Body of pancreas (tissue), 4 donors: Measurements from ENCODE around the gene ATP13A2. TPM values are rescaled to one million over a fixed set of nuclear protein-coding genes. Genes with fewer than 3 reads are reported as not detected.
"Not testable (repeated sequence)": the region's sequence is repeated elsewhere in the genome, so short reads cannot be mapped to it uniquely, and the experiment has no call there.

Source experiments
- ATAC-seq: fragments of 150-250 bp; one replicate; pipeline ENCODE4 v1.9.1; 2016
- DNase-seq, 4 donors: peaks; one replicate each; pipeline ENCODE4 v3.0.0-alpha.2; 2019
- H3K27ac ChIP-seq, 4 donors: fragments of 200-600 bp; sonication (generic); 1 replicate in 3 of 4; 2 replicates in 1 of 4; pipeline versions ENCODE4 v1.5.1 to v1.6.1; 2016 to 2019; ENCODE audit warnings: mild to moderate bottlenecking in 1 of 4, mixed read lengths in 1 of 4, moderate library complexity in 1 of 4
- H3K27me3 ChIP-seq, 2 donors: fragments of 200-600 bp; sonication (generic); one replicate each; pipeline ENCODE4 v1.6.0; 2016; ENCODE audit warnings: mild to moderate bottlenecking in 1 of 2
- H3K36me3 ChIP-seq, 2 donors: fragments of 200-600 bp; sonication (generic); replicated peaks in 1 of 2; 2 replicates each; pipeline ENCODE4 v1.5.1; 2016; ENCODE audit warnings: low read depth in 2 of 2; ENCODE audit not compliant: insufficient read depth in 1 of 2
- H3K4me1 ChIP-seq: fragments of 200-600 bp; sonication (generic); one replicate; pipeline ENCODE4 v1.6.0; 2016
- H3K4me3 ChIP-seq, 2 donors: fragments of 200-600 bp; sonication (generic); 1 replicate in 1 of 2; 2 replicates in 1 of 2; pipeline ENCODE4 v1.5.1; 2016 to 2019
- H3K9me3 ChIP-seq, 3 donors: fragments of 200-600 bp; sonication (generic); 1 replicate in 2 of 3; 2 replicates in 1 of 3; pipeline ENCODE4 v1.5.1; 2016
- CTCF ChIP-seq, 7 experiments: fragments of 450-650 bp in 4 of 7; fragments of 200-600 bp in 3 of 7; sonication (generic) in 3 of 7; IDR thresholded peaks; one replicate each; pipeline ENCODE4 v1.5.1; 2016 to 2019; ENCODE audit warnings: antibody characterized with exemption in 7 of 7
- POLR2A ChIP-seq, 3 donors: fragments of 450-650 bp; IDR thresholded peaks; one replicate each; pipeline ENCODE4 v1.6.1; 2016; ENCODE audit warnings: antibody characterized with exemption in 3 of 3, mild to moderate bottlenecking in 2 of 3
- WGBS, 2 donors: methylation state at CpG; one replicate each; pipeline ENCODE4 v1.1.5; 2017; 5-methylcytosine and 5-hydroxymethylcytosine counted together
- intact Hi-C: fragments of 100-400 bp; cut with DNase I; formaldehyde crosslinking; loops from one replicate; pipeline ENCODE4 v1.15.1; 2023
- total RNA-seq, 2 donors: library from RNA; depleted of rRNA; stranded (reverse); fragments of >200 nt; gene quantifications; one replicate each; pipeline ENCODE4 v1.1.0, GENCODE V29; 2016

ATP13A2 gene
- total RNA-seq, 2 donors from 2014 or later, result 56.8 to 61.0 TPM

DNA sequence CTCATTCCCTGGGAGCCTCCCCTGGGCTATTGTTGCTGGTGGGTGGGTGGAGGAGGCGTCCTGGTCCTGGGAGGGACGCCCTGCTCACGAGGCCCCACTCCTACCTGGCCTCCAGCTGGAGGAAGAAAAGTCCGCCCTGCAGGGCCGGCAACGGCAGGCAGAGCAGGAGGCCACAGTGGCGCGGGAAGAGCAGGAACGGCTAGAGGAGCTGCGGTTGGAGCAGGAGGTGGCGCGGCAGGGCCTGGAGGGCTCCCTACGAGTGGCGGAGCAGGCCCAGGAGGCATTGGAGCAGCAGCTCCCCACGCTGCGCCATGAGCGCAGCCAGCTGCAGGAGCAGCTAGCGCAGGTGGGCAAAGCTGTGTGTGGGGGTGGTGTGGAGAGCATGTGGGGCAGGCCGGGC, 65.1 kb downstream of the ATP13A2 start:
- Histone ChIP-seq H3K27ac (no peak overlapping the region), H3K36me3 (peaks cover 0 to 3% of the 10 kb centered on the region in 2 donors), H3K9me3 (no peaks in the 10 kb centered on the region), H3K4me1 (peaks cover 20% of the 10 kb centered on the region), H3K27me3 (no peaks in the 10 kb centered on the region), H3K4me3 (no peak overlapping the region)
- intact Hi-C loops, result loop anchor here (5.0 kb wide), 1 partner anchor 324 kb away; no protein-coding TSS in a partner anchor
- ATAC-seq (no peak), DNase-seq (no peak)
- TF ChIP-seq CTCF (IDR thresholded peaks at IDR 0.05), result no peak
- TF ChIP-seq POLR2A (IDR thresholded peaks at IDR 0.05), result no peak
- WGBS, 2 donors, result 90 to 92% methylated on average over 19 of the region's 19 CpGs

DNA sequence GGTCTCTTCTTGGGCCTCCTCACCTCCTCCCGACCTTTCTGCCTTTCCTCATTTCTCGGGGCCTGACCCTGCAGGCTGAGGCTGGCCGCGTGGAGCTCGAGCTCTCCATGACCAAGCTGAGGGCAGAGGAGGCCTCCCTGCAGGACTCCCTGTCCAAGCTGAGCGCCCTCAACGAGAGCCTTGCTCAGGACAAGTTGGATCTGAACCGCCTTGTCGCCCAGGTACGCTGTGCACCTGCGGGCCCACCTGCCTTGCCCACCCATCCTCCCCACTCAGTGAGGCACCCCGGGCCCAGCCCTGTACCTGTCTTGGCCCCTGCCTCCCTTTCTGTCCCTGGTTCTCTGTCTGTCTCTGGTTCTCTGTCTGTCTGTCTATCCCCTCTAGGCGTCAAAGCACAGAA, 65.5 kb downstream of the ATP13A2 start:
- not testable (repeated sequence) for H3K27me3 ChIP-seq, H3K9me3 ChIP-seq, ATAC-seq, H3K4me3 ChIP-seq, H3K27ac ChIP-seq, DNase-seq, H3K36me3 ChIP-seq
- H3K4me1 ChIP-seq, result peaks cover 20% of the 10 kb centered on the region
- 87 to 88% methylated on average over 13 of the region's 13 CpGs for WGBS, 2 donors
- intact Hi-C loops, result loop anchor here (5.0 kb wide), 1 partner anchor 324 kb away; no protein-coding TSS in a partner anchor

DNA sequence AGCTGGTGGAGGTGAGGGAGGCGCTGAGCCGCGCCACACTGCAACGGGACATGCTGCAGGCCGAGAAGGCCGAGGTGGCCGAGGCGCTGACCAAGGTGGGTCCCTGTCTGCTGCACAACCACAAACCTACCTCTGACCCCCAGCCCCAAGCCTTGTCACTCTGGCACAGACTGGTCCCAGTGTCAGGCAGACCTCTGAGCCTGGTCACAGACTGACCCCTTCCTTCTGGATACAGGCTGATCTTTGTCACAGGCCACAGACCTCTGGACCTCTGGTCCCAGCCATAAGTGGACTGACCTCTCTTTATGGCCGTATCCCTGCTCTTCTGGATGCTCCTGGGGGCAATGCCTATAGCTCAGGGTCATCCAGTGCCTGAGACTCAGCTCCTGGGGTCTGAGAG, 66.2 kb downstream of the ATP13A2 start:
- H3K27me3 ChIP-seq, H3K9me3 ChIP-seq, ATAC-seq, H3K4me3 ChIP-seq, H3K36me3 ChIP-seq, DNase-seq, H3K27ac ChIP-seq: not testable (repeated sequence)
- WGBS, 2 donors, result 89 to 90% methylated on average over 8 to 9 of the region's 9 CpGs
- H3K4me1 ChIP-seq, result peaks cover 20% of the 10 kb centered on the region
- intact Hi-C loops, result loop anchor here (5.0 kb wide), 1 partner anchor 323 kb away; no protein-coding TSS in a partner anchor

DNA sequence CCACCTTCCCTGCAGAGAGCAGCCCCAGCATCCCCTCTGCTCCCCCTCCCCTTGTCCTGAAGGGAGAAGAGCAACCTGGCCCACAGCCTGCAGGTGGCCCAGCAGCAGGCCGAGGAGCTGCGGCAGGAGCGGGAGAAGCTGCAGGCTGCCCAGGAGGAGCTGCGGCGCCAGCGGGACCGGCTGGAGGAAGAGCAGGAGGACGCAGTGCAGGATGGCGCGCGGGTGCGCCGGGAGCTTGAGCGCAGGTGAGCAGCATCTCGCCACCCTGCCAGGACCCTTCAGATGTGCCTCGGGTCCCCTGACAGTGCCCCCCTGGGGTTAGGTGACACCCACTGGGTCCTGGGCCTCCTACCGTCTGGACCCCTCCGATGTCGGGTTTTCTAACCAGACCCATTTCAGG, 67.7 kb downstream of the ATP13A2 start:
- 90 to 92% methylated on average over 19 of the region's 19 CpGs for WGBS, 2 donors
- Histone ChIP-seq H3K27me3 (no peaks in the 10 kb centered on the region), H3K4me1 (peaks cover 13% of the 10 kb centered on the region), H3K27ac (no peak overlapping the region), H3K4me3 (no peak overlapping the region), H3K36me3 (peaks cover 0 to 3% of the 10 kb centered on the region in 2 donors), H3K9me3 (no peaks in the 10 kb centered on the region)
- intact Hi-C loops, result no loop called here
- TF ChIP-seq CTCF (IDR thresholded peaks at IDR 0.05) (no peak), POLR2A (IDR thresholded peaks at IDR 0.05) (no peak)
- DNase-seq, result no peak
- ATAC-seq, result no peak

GRCh38 chr1:16939386-16940180, 72.1 kb downstream of the ATP13A2 start:
- intact Hi-C loops, DNase-seq, H3K9me3 ChIP-seq, H3K27me3 ChIP-seq, H3K4me3 ChIP-seq, H3K36me3 ChIP-seq, H3K4me1 ChIP-seq, H3K27ac ChIP-seq: not testable (repeated sequence)
- peak; percentile 20 for ATAC-seq
- 92 to 97% methylated on average over 32 of the region's 32 CpGs for WGBS, 2 donors

DNA sequence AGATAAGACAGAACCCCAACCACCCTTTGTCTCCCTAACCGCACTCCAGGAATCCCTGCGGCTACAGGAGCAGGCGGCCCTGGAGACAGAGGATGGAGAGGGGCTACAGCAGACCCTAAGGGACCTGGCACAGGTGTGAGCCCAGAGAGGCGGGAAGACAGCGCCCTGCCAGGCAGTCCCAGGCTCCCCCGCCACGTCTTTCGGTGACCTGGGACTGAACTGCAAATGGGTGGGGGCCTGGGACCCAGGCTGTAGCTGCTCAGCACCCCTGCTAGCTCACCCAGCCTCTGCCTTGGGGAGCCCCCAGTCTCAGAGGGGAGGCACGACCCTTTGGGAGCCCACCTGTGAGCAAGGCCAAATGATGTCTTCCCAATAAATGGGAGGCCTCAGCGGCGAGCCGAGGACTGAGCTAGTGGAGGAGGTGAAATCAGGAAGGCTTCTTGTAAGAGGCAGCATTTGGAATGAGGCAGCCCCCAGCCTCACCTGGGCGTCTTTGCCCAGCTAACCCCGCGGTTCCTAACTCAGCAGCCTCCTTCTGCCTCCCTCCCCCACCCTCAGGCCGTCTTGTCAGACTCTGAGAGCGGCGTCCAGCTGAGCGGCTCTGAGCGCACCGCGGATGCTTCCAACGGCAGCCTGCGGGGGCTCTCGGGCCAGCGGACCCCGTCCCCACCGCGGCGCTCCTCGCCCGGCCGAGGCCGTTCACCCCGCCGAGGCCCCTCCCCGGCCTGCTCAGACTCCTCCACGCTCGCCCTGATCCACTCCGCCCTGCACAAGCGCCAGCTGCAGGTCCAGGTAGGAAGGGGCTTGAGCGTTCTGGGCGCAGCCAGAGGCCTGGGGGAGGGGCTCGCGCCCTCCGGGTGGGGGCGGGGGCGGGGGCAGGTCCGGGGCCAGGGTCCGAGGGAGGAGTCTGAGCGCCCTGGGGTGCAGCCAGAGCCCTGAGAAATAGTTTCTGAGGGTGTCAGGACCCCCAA, 73.1 kb downstream of the ATP13A2 start:
- no peaks in the 10 kb centered on the region for H3K4me1 ChIP-seq
- no peaks in the 10 kb centered on the region for H3K27me3 ChIP-seq
- intact Hi-C loops, result no loop called here

GRCh38 chr1:16936580-16936979, 75.1 kb downstream of the ATP13A2 start:
- H3K9me3 ChIP-seq, DNase-seq, H3K4me1 ChIP-seq, H3K36me3 ChIP-seq, H3K27me3 ChIP-seq, H3K4me3 ChIP-seq, H3K27ac ChIP-seq, ATAC-seq, intact Hi-C loops: not testable (repeated sequence)
- WGBS, 2 donors, result 86 to 90% methylated on average over 15 to 16 of the region's 16 CpGs

More for the DNA sequence above, 73.1 kb downstream of the ATP13A2 start:
- Histone ChIP-seq H3K4me3 (no peak overlapping the region), H3K27ac (no peak overlapping the region), H3K9me3 (no peaks in the 10 kb centered on the region), H3K36me3 (no peaks in the 10 kb centered on the region)
- WGBS, 2 donors, result 63 to 65% methylated on average over 17 to 51 of the region's 51 CpGs
- ATAC-seq (no peak), DNase-seq (no peak)
- TF ChIP-seq CTCF (IDR thresholded peaks at IDR 0.05) (no peak), POLR2A (IDR thresholded peaks at IDR 0.05) (no peak)
